ENCODE data around the gene FN3KRP. TPM values are rescaled to one million over a fixed set of nuclear protein-coding genes. Genes with fewer than 3 reads are reported as not detected.
A peak's percentile ranks its signal among the peaks of the same experiment; 100 is the strongest.

The FN3KRP gene
- total and polyA plus RNA-seq, 2 of the 13 experiments (the other 11 are each of a cell fraction or from before 2014, with no cell fraction given), result 22.4 to 28.2 TPM

- TF ChIP-seq CTCF (CRISPR knock-in tag; IDR thresholded peaks at IDR 0.05), result 0 out of 2 replicates have a peak, but pooled peaks have one; percentile 6
- TF ChIP-seq YEATS2 (CRISPR knock-in tag; IDR thresholded peaks at IDR 0.05; ENCODE audit: borderline replicate concordance), result no peak
- TF ChIP-seq, protein P1, sequence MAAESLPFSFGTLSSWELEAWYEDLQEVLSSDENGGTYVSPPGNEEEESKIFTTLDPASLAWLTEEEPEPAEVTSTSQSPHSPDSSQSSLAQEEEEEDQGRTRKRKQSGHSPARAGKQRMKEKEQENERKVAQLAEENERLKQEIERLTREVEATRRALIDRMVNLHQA (CRISPR knock-in tag; IDR thresholded peaks at IDR 0.05), result no peak
- peak; percentile 27; the same call in 1 of the 2 replicates for TF ChIP-seq ARID4A (CRISPR knock-in tag; IDR thresholded peaks at IDR 0.05; ENCODE audit: borderline replicate concordance)
- TF ChIP-seq POLR2AphosphoS5 (IDR thresholded peaks at IDR 0.05; ENCODE audit: low read depth, low read length), result no peak
- 0 out of 2 replicates have a peak, but pooled peaks have one; percentile 10 for TF ChIP-seq SIN3A (IDR thresholded peaks at IDR 0.05; ENCODE audit: borderline replicate concordance, low read depth, low read length)
- TF ChIP-seq KLF13 (CRISPR knock-in tag; IDR thresholded peaks at IDR 0.05), result no peak
- no peak for TF ChIP-seq DPF2 (CRISPR knock-in tag; IDR thresholded peaks at IDR 0.05; ENCODE audit: borderline replicate concordance, low read depth)
- 0 out of 2 replicates have a peak, but pooled peaks have one; percentile 44 for TF ChIP-seq ZFP90 (CRISPR knock-in tag; IDR thresholded peaks at IDR 0.05; ENCODE audit: borderline replicate concordance)
- TF ChIP-seq YY1 (IDR thresholded peaks at IDR 0.05; ENCODE audit: insufficient read depth, insufficient replicate concordance, low read depth, low read length), result no peak
- TF ChIP-seq TEAD2 (CRISPR knock-in tag; IDR thresholded peaks at IDR 0.05), result no peak
- 0 out of 2 replicates have a peak, but pooled peaks have one; percentile 16 for TF ChIP-seq ZNF780A (CRISPR knock-in tag; IDR thresholded peaks at IDR 0.05)
- peak; percentile 39; the same call in 1 of the 2 replicates for TF ChIP-seq RFXAP (CRISPR knock-in tag; IDR thresholded peaks at IDR 0.05; ENCODE audit: borderline replicate concordance)
- TF ChIP-seq ZNF136 (CRISPR knock-in tag; IDR thresholded peaks at IDR 0.05; ENCODE audit: low read depth), result no peak
- peak; percentile 82 for TF ChIP-seq BHLHE40 (IDR thresholded peaks at IDR 0.05; ENCODE audit: low read length)
- peak; percentile 59; the same call in 1 of the 2 replicates for TF ChIP-seq SP4 (CRISPR knock-in tag; IDR thresholded peaks at IDR 0.05)
- TF ChIP-seq JUND (CRISPR knock-in tag; IDR thresholded peaks at IDR 0.05), result 0 out of 2 replicates have a peak, but pooled peaks have one; percentile 22
- TF ChIP-seq ZNF251 (CRISPR knock-in tag; IDR thresholded peaks at IDR 0.05), result 0 out of 2 replicates have a peak, but pooled peaks have one; percentile 65
Observed at GRCh38 chr17:82703935-82704865, 12.3 kb upstream of the FN3KRP start (continued).
